H7 (cell line): Measurements from ENCODE around the gene SUMO3. TPM values are rescaled to one million over a fixed set of nuclear protein-coding genes. Genes with fewer than 3 reads are reported as not detected.
A peak's percentile ranks its signal among the peaks of the same experiment; 100 is the strongest.

Experiments used
- DNase-seq: peaks from one replicate; pipeline ENCODE4 v3.0.0; 2012
- H3K27me3 ChIP-seq: 2 replicates; pipeline ENCODE4 v1.6.0; 2011; ENCODE audit warnings: mild to moderate bottlenecking, low read length; ENCODE audit not compliant: control insufficient read depth, insufficient read depth
- H3K36me3 ChIP-seq: replicated peaks from 2 replicates; pipeline ENCODE4 v1.5.1; 2011; ENCODE audit warnings: low read length; ENCODE audit not compliant: control insufficient read depth, insufficient read depth
- H3K4me3 ChIP-seq: 2 replicates; pipeline ENCODE4 v1.5.1; 2011; ENCODE audit warnings: low read depth, mild to moderate bottlenecking, control low read depth, low read length, moderate library complexity; ENCODE audit not compliant: insufficient read depth
- total RNA-seq: library from RNA; depleted of rRNA; stranded (reverse); fragments of >200 nt; shearing (Covaris generic); gene quantifications from 2 replicates; pipeline ENCODE4 v1.2.3, GENCODE V29; 2014

The SUMO3 gene
- total RNA-seq, 1 experiment from 2014 or later, result 91.1 TPM

GRCh38 chr21:44774972-44775371, 42.9 kb downstream of the SUMO3 start:
- H3K36me3 ChIP-seq, result peaks cover 20% of the 10 kb centered on the region

GRCh38 chr21:44773291-44773932, 44.5 kb downstream of the SUMO3 start:
- H3K27me3 ChIP-seq, result no peaks in the 10 kb centered on the region
- no peak overlapping the region for H3K4me3 ChIP-seq
- peaks cover 20% of the 10 kb centered on the region for H3K36me3 ChIP-seq
- DNase-seq, result no peak

More at GRCh38 chr21:44774972-44775371, 42.9 kb downstream of the SUMO3 start:
- no peaks in the 10 kb centered on the region for H3K27me3 ChIP-seq
- no peak overlapping the region for H3K4me3 ChIP-seq
- DNase-seq, result no peak

GRCh38 chr21:44771896-44772525, 45.9 kb downstream of the SUMO3 start:
- H3K36me3 ChIP-seq, result peaks cover 20% of the 10 kb centered on the region
- DNase-seq, result no peak
- H3K4me3 ChIP-seq, result no peak overlapping the region
- H3K27me3 ChIP-seq, result no peaks in the 10 kb centered on the region

- peak; percentile 84 for DNase-seq
- no peaks in the 10 kb centered on the region for H3K27me3 ChIP-seq
- H3K36me3 ChIP-seq, result peaks cover 9% of the 10 kb centered on the region
- H3K4me3 ChIP-seq, result no peak overlapping the region
Observed at GRCh38 chr21:44767834-44768831, 49.7 kb downstream of the SUMO3 start.

- no peaks in the 10 kb centered on the region for H3K27me3 ChIP-seq
Observed at GRCh38 chr21:44766818-44767354, 51.0 kb downstream of the SUMO3 start.

GRCh38 chr21:44766014-44766817, 51.6 kb downstream of the SUMO3 start:
- DNase-seq, result peak; percentile 59
- no peak overlapping the region for H3K4me3 ChIP-seq
- H3K36me3 ChIP-seq, result peaks cover 4% of the 10 kb centered on the region
- H3K27me3 ChIP-seq, result no peaks in the 10 kb centered on the region

More at GRCh38 chr21:44766818-44767354, 51.0 kb downstream of the SUMO3 start:
- H3K4me3 ChIP-seq, result no peak overlapping the region
- H3K36me3 ChIP-seq, result peaks cover 7% of the 10 kb centered on the region
- peak; percentile 65 for DNase-seq

- H3K4me3 ChIP-seq, result no peak overlapping the region
- no peaks in the 10 kb centered on the region for H3K36me3 ChIP-seq
- no peaks in the 10 kb centered on the region for H3K27me3 ChIP-seq
- peak; percentile 64 for DNase-seq
Observed at GRCh38 chr21:44765231-44766013, 52.4 kb downstream of the SUMO3 start.

GRCh38 chr21:44764319-44765230, 53.3 kb downstream of the SUMO3 start:
- peak; percentile 90 for DNase-seq
- Histone ChIP-seq H3K27me3 (no peaks in the 10 kb centered on the region), H3K4me3 (no peak overlapping the region), H3K36me3 (no peaks in the 10 kb centered on the region)

GRCh38 chr21:44763451-44764318, 54.2 kb downstream of the SUMO3 start:
- peak; percentile 50 for DNase-seq
- H3K36me3 ChIP-seq, result no peaks in the 10 kb centered on the region
- H3K4me3 ChIP-seq, result no peak overlapping the region
- H3K27me3 ChIP-seq, result no peaks in the 10 kb centered on the region

- H3K27me3 ChIP-seq, result no peaks in the 10 kb centered on the region
- H3K4me3 ChIP-seq, result no peak overlapping the region
- no peaks in the 10 kb centered on the region for H3K36me3 ChIP-seq
- peak; percentile 43 for DNase-seq
Observed at GRCh38 chr21:44763050-44763378, 54.8 kb downstream of the SUMO3 start.

GRCh38 chr21:44762221-44763049, 55.4 kb downstream of the SUMO3 start:
- Histone ChIP-seq H3K36me3 (no peaks in the 10 kb centered on the region), H3K4me3 (no peak overlapping the region), H3K27me3 (no peaks in the 10 kb centered on the region)
- peak; percentile 59 for DNase-seq
